GM21737 (cell line): ENCODE data around the gene MTHFR.
A peak's percentile ranks its signal among the peaks of the same experiment; 100 is the strongest.

Source experiments
- ATAC-seq: cut with Tn5 transposase; IDR thresholded peaks from one replicate; pipeline ENCODE4 v1.9.1; 2021; ENCODE audit warnings: mild to moderate bottlenecking, moderate library complexity; ENCODE audit not compliant: unreplicated experiment

The MTHFR gene

GRCh38 chr1:11761988-11762406, 43.8 kb downstream of the MTHFR start, which contains the start of gene C1orf167:
TSS of gene C1orf167 (plus strand) at chr1:11762193. CDS start at chr1:11764401, 2,208 bp downstream.
- ATAC-seq = no peak

GRCh38 chr1:11761285-11761684, 44.5 kb downstream of the MTHFR start:
- no peak for ATAC-seq

GRCh38 chr1:11759791-11760190, 46.0 kb downstream of the MTHFR start:
- no peak for ATAC-seq

- ATAC-seq = no peak
These were observed 48.7 kb downstream of the MTHFR start for GRCh38 chr1:11757047-11757446.

GRCh38 chr1:11753555-11754208, 52.1 kb downstream of the MTHFR start:
- ATAC-seq = no peak

GRCh38 chr1:11752359-11753088, 53.2 kb downstream of the MTHFR start:
- ATAC-seq = no peak

GRCh38 chr1:11751087-11751486, 54.7 kb downstream of the MTHFR start:
- ATAC-seq = no peak

- ATAC-seq = no peak
These were observed 55.8 kb downstream of the MTHFR start for GRCh38 chr1:11749996-11750395.

GRCh38 chr1:11749203-11749689, 56.5 kb downstream of the MTHFR start:
- ATAC-seq = peak; percentile 65

GRCh38 chr1:11748294-11749202, 57.2 kb downstream of the MTHFR start:
- ATAC-seq = no peak

GRCh38 chr1:11746795-11747487, 58.8 kb downstream of the MTHFR start:
- ATAC-seq = no peak

- ATAC-seq = no peak
These were observed 59.7 kb downstream of the MTHFR start for GRCh38 chr1:11746092-11746491.

GRCh38 chr1:11744287-11744686, 61.5 kb downstream of the MTHFR start:
- no peak for ATAC-seq

GRCh38 chr1:11741919-11742558, 63.7 kb downstream of the MTHFR start:
- ATAC-seq = no peak

GRCh38 chr1:11741482-11741881, 64.3 kb downstream of the MTHFR start:
- ATAC-seq = no peak

- no peak for ATAC-seq
These were observed 65.2 kb downstream of the MTHFR start for GRCh38 chr1:11740258-11741192.

- ATAC-seq = no peak
These were observed 67.0 kb downstream of the MTHFR start for GRCh38 chr1:11738783-11739182.

- ATAC-seq = no peak
These were observed 67.7 kb downstream of the MTHFR start for GRCh38 chr1:11738096-11738495.
